Astrocyte (in vitro differentiated cells and primary cell): Measurements from ENCODE around the gene EFCAB9.

Experiments used
- EZH2 ChIP-seq: IDR thresholded peaks from 2 replicates; pipeline ENCODE4 v1.6.1; 2012; ENCODE audit warnings: mild to moderate bottlenecking, low read length, inconsistent platforms; ENCODE audit not compliant: insufficient read depth
- TF ChIP-seq, protein P1 (sequence below): IDR thresholded peaks from 2 replicates; pipeline ENCODE4 v1.5.1; 2011; ENCODE audit warnings: low read depth, mild to moderate bottlenecking, inconsistent platforms, low read length, moderate library complexity; ENCODE audit not compliant: insufficient read depth

DNA sequence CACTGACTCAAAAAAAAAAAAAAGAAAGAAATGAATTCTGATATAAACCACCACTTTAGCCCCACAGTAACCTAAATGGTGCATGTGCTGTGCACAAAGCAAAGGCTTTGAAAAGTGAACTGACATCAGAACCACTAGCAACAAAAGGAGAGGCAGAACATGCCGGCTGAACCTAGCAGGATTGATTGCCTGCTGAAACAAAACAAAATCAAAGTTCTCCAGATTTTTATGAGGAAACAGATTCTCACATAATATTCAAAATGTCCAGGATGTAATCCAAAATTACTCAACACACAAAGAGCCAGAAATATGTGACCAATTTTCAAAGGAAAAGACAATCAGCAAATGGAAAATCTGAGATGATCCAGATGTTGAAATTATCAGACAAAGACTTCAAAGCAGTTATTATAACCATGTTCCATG lies 51.7 kb downstream of the EFCAB9 start:
- TF ChIP-seq, protein P1, sequence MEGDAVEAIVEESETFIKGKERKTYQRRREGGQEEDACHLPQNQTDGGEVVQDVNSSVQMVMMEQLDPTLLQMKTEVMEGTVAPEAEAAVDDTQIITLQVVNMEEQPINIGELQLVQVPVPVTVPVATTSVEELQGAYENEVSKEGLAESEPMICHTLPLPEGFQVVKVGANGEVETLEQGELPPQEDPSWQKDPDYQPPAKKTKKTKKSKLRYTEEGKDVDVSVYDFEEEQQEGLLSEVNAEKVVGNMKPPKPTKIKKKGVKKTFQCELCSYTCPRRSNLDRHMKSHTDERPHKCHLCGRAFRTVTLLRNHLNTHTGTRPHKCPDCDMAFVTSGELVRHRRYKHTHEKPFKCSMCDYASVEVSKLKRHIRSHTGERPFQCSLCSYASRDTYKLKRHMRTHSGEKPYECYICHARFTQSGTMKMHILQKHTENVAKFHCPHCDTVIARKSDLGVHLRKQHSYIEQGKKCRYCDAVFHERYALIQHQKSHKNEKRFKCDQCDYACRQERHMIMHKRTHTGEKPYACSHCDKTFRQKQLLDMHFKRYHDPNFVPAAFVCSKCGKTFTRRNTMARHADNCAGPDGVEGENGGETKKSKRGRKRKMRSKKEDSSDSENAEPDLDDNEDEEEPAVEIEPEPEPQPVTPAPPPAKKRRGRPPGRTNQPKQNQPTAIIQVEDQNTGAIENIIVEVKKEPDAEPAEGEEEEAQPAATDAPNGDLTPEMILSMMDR = no peak
- no peak for TF ChIP-seq EZH2
